Activated CD8-positive, alpha-beta T cell treated with anti-CD3 and anti-CD28 coated beads, Interleukin-2, amount 10 ng/mL, durations not matched to agents 7 days and 5 days (primary cell): Measurements from ENCODE around the gene DCUN1D2. TPM values are rescaled to one million over a fixed set of nuclear protein-coding genes. Genes with fewer than 3 reads are reported as not detected.
"Not testable (repeated sequence)": the region's sequence is repeated elsewhere in the genome, so short reads cannot be mapped to it uniquely, and the experiment has no call there.

Experiments used
- ATAC-seq: fragments of 150-1000 bp; cut with Tn5 transposase; one replicate; pipeline ENCODE4 v1.10.0; 2021; ENCODE audit warnings: moderate library complexity
- CTCF ChIA-PET: fragments of 350-600 bp; sonication (Branson Sonifier 250); formaldehyde crosslinking; loops from one replicate; lab custom pipeline; 2021; ENCODE audit warnings: antibody characterized with exemption; lab: Charles Lee
- POLR2A ChIA-PET: fragments of 350-600 bp; sonication (Branson Sonifier 250); formaldehyde crosslinking; loops from one replicate; lab custom pipeline; 2021; ENCODE audit warnings: antibody characterized with exemption; lab: Charles Lee
- DNase-seq: peaks from one replicate; pipeline ENCODE4 v3.0.0-alpha.2; 2020
- H3K27ac Mint-ChIP-seq: one replicate; pipeline ENCODE4 v1.8.0; 2021; ENCODE audit warnings: mild to moderate bottlenecking, mixed read lengths
- H3K27me3 Mint-ChIP-seq: one replicate; pipeline ENCODE4 v1.8.0; 2021; ENCODE audit warnings: low read depth, mixed read lengths
- H3K36me3 Mint-ChIP-seq: one replicate; pipeline ENCODE4 v1.8.0; 2021; ENCODE audit warnings: low read depth, mixed read lengths
- H3K4me1 Mint-ChIP-seq: one replicate; pipeline ENCODE4 v1.8.0; 2021; ENCODE audit warnings: low read depth, mixed read lengths
- H3K4me3 Mint-ChIP-seq: one replicate; pipeline ENCODE4 v1.8.0; 2021; ENCODE audit warnings: mild to moderate bottlenecking, mixed read lengths
- H3K9me3 Mint-ChIP-seq: one replicate; pipeline ENCODE4 v1.8.0; 2022; ENCODE audit warnings: mixed read lengths; ENCODE audit not compliant: insufficient read depth
- total RNA-seq, 2 experiments: library from RNA; stranded (reverse); gene quantifications; one replicate each; pipeline ENCODE4 v1.2.3, GENCODE V29; 2021

The DCUN1D2 gene
- total RNA-seq, 2 experiments from 2014 or later = 20.1 to 20.8 TPM

GRCh38 chr13:113446488-113446854 lies 44.0 kb downstream of the DCUN1D2 start:
- Mint-ChIP-seq H3K4me3 (no peak overlapping the region), H3K36me3 (peaks cover 4% of the 10 kb centered on the region), H3K4me1 (no peaks in the 10 kb centered on the region), H3K9me3 (no peaks in the 10 kb centered on the region), H3K27ac (no peak overlapping the region), H3K27me3 (no peaks in the 10 kb centered on the region)
- ChIA-PET POLR2A (no interaction called here), CTCF (no interaction called here)
- ATAC-seq = no peak
- DNase-seq = no peak

GRCh38 chr13:113445791-113446487 lies 44.6 kb downstream of the DCUN1D2 start:
- Mint-ChIP-seq H3K4me1 (no peaks in the 10 kb centered on the region), H3K27ac (no peak overlapping the region), H3K9me3 (no peaks in the 10 kb centered on the region), H3K36me3 (peaks cover 4% of the 10 kb centered on the region), H3K27me3 (no peaks in the 10 kb centered on the region), H3K4me3 (no peak overlapping the region)
- ChIA-PET CTCF (no interaction called here), POLR2A (no interaction called here)
- DNase-seq (no peak), ATAC-seq (no peak)

- CTCF ChIA-PET = no interaction called here
Observed at GRCh38 chr13:113443991-113444390, 46.5 kb downstream of the DCUN1D2 start.

GRCh38 chr13:113442985-113443362 lies 47.5 kb downstream of the DCUN1D2 start:
- Mint-ChIP-seq H3K9me3 (no peaks in the 10 kb centered on the region), H3K4me1 (no peaks in the 10 kb centered on the region), H3K36me3 (peaks cover 4% of the 10 kb centered on the region), H3K27ac (no peak overlapping the region), H3K27me3 (no peaks in the 10 kb centered on the region), H3K4me3 (no peak overlapping the region)
- no peak for ATAC-seq
- POLR2A ChIA-PET = no interaction called here
- CTCF ChIA-PET = no interaction called here
- DNase-seq = no peak

More at GRCh38 chr13:113443991-113444390, 46.5 kb downstream of the DCUN1D2 start:
- ATAC-seq (no peak), DNase-seq (no peak)
- H3K4me3 Mint-ChIP-seq = no peak overlapping the region
- H3K9me3 Mint-ChIP-seq = no peaks in the 10 kb centered on the region
- POLR2A ChIA-PET = no interaction called here
- no peaks in the 10 kb centered on the region for H3K4me1 Mint-ChIP-seq
- H3K27me3 Mint-ChIP-seq = no peaks in the 10 kb centered on the region
- peaks cover 4% of the 10 kb centered on the region for H3K36me3 Mint-ChIP-seq
- no peak overlapping the region for H3K27ac Mint-ChIP-seq

- Mint-ChIP-seq H3K27ac (no peak overlapping the region), H3K36me3 (peaks cover 2% of the 10 kb centered on the region), H3K27me3 (no peaks in the 10 kb centered on the region), H3K4me3 (no peak overlapping the region), H3K9me3 (no peaks in the 10 kb centered on the region), H3K4me1 (no peaks in the 10 kb centered on the region)
- DNase-seq (no peak), ATAC-seq (no peak)
- POLR2A ChIA-PET = no interaction called here
- CTCF ChIA-PET = no interaction called here
Observed at GRCh38 chr13:113442354-113442984, 48.0 kb downstream of the DCUN1D2 start.

- ATAC-seq = no peak
- ChIA-PET CTCF (no interaction called here), POLR2A (no interaction called here)
- Mint-ChIP-seq H3K27ac (no peak overlapping the region), H3K9me3 (no peaks in the 10 kb centered on the region), H3K27me3 (no peaks in the 10 kb centered on the region), H3K36me3 (no peaks in the 10 kb centered on the region), H3K4me3 (no peak overlapping the region), H3K4me1 (no peaks in the 10 kb centered on the region)
- DNase-seq = no peak
Observed at GRCh38 chr13:113441661-113442060, 48.9 kb downstream of the DCUN1D2 start.

GRCh38 chr13:113437408-113438010 lies 53.0 kb downstream of the DCUN1D2 start:
- H3K4me1 Mint-ChIP-seq = no peaks in the 10 kb centered on the region
- POLR2A ChIA-PET = no interaction called here
- H3K36me3 Mint-ChIP-seq = no peaks in the 10 kb centered on the region
- no peak overlapping the region for H3K4me3 Mint-ChIP-seq
- CTCF ChIA-PET = interaction anchor here (1.0 kb wide), 1 partner anchor 125 kb away, joined by 3 read pairs; no protein-coding TSS in a partner anchor
- no peaks in the 10 kb centered on the region for H3K27me3 Mint-ChIP-seq
- ATAC-seq (no peak), DNase-seq (no peak)
- no peaks in the 10 kb centered on the region for H3K9me3 Mint-ChIP-seq
- no peak overlapping the region for H3K27ac Mint-ChIP-seq

GRCh38 chr13:113436866-113437265 lies 53.6 kb downstream of the DCUN1D2 start:
- H3K9me3 Mint-ChIP-seq, H3K4me1 Mint-ChIP-seq, H3K27me3 Mint-ChIP-seq, ATAC-seq, POLR2A ChIA-PET, H3K36me3 Mint-ChIP-seq, H3K4me3 Mint-ChIP-seq, CTCF ChIA-PET, DNase-seq, H3K27ac Mint-ChIP-seq: not testable (repeated sequence)

GRCh38 chr13:113435907-113436306 lies 54.6 kb downstream of the DCUN1D2 start:
- POLR2A ChIA-PET, H3K27me3 Mint-ChIP-seq, ATAC-seq, DNase-seq, CTCF ChIA-PET, H3K9me3 Mint-ChIP-seq, H3K36me3 Mint-ChIP-seq, H3K4me3 Mint-ChIP-seq, H3K27ac Mint-ChIP-seq, H3K4me1 Mint-ChIP-seq: not testable (repeated sequence)

GRCh38 chr13:113433391-113433916 lies 57.1 kb downstream of the DCUN1D2 start:
- no peak for DNase-seq

GRCh38 chr13:113432506-113433270 lies 57.8 kb downstream of the DCUN1D2 start:
- Mint-ChIP-seq H3K4me3 (no peak overlapping the region), H3K27me3 (no peaks in the 10 kb centered on the region), H3K4me1 (no peaks in the 10 kb centered on the region), H3K9me3 (no peaks in the 10 kb centered on the region), H3K36me3 (no peaks in the 10 kb centered on the region), H3K27ac (no peak overlapping the region)
- ChIA-PET CTCF (no interaction called here), POLR2A (no interaction called here)
- ATAC-seq = no peak
- DNase-seq = no peak

More at GRCh38 chr13:113433391-113433916, 57.1 kb downstream of the DCUN1D2 start:
- H3K36me3 Mint-ChIP-seq = no peaks in the 10 kb centered on the region
- no peak for ATAC-seq
- no peaks in the 10 kb centered on the region for H3K9me3 Mint-ChIP-seq
- H3K4me1 Mint-ChIP-seq = no peaks in the 10 kb centered on the region
- H3K27me3 Mint-ChIP-seq = no peaks in the 10 kb centered on the region
- CTCF ChIA-PET = no interaction called here
- POLR2A ChIA-PET = interaction anchor here (0.7 kb wide), 1 partner anchor 8 kb away, joined by 3 read pairs; no protein-coding TSS in a partner anchor
- H3K27ac Mint-ChIP-seq = no peak overlapping the region
- H3K4me3 Mint-ChIP-seq = no peak overlapping the region
